ENCODE data around the gene LAMB4.

GRCh38 chr7:108087778-108088177 lies 42.4 kb downstream of the LAMB4 start:
- TF ChIP-seq CTCF (IDR thresholded peaks at IDR 0.05; ENCODE audit: insufficient read depth, low read length) (no peak), POLR2AphosphoS5 (IDR thresholded peaks at IDR 0.05; ENCODE audit: low read depth) (no peak)
